Fibroblast of lung (primary cell): Measurements from ENCODE around the gene ASF1A. TPM values are rescaled to one million over a fixed set of nuclear protein-coding genes. Genes with fewer than 3 reads are reported as not detected.

Experiments
- DNase-seq, 2 donors: peaks; one replicate each; pipeline versions ENCODE4 v3.0.0 to v3.0.0-alpha.2; 2010; ENCODE audit warnings: low read depth in 2 of 2
- H2AFZ ChIP-seq: 2 replicates; pipeline ENCODE4 v1.5.1; 2012; ENCODE audit warnings: low read length, control low read depth, inconsistent platforms
- H3K27ac ChIP-seq: 2 replicates; pipeline ENCODE4 v1.5.1; 2011; ENCODE audit warnings: low read length, control low read depth; ENCODE audit not compliant: insufficient read depth
- H3K27me3 ChIP-seq: 2 replicates; pipeline ENCODE4 v1.5.1; 2011; ENCODE audit warnings: mild to moderate bottlenecking, low read length; ENCODE audit not compliant: control insufficient read depth, insufficient read depth
- H3K36me3 ChIP-seq: 2 replicates; pipeline ENCODE4 v1.5.1; 2011; ENCODE audit warnings: low read length; ENCODE audit not compliant: control insufficient read depth, insufficient read depth
- H3K4me1 ChIP-seq: 2 replicates; pipeline ENCODE4 v1.5.1; 2011; ENCODE audit warnings: low read length; ENCODE audit not compliant: control insufficient read depth, insufficient read depth; ENCODE audit errors: extremely low read depth
- H3K4me2 ChIP-seq: 2 replicates; pipeline ENCODE4 v1.5.1; 2011; ENCODE audit warnings: low read length, control low read depth; ENCODE audit not compliant: insufficient read depth; ENCODE audit errors: extremely low read depth
- H3K4me3 ChIP-seq, 4 experiments: fragments of 200-600 bp in 1 of 4; sonication (generic) in 1 of 4; replicated peaks in 1 of 4; 2 replicates each; pipeline ENCODE4 v1.5.1; 2011 to 2016; ENCODE audit warnings: low read length in 4 of 4, low read depth in 3 of 4, mild to moderate bottlenecking in 3 of 4, control low read depth in 2 of 4, inconsistent platforms in 1 of 4, mixed read lengths in 1 of 4; ENCODE audit not compliant: insufficient read depth in 1 of 4; ENCODE audit errors: control extremely low read depth in 1 of 4
- H3K79me2 ChIP-seq: 2 replicates; pipeline ENCODE4 v1.5.1; 2012; ENCODE audit warnings: mild to moderate bottlenecking, low read length, inconsistent platforms; ENCODE audit not compliant: control insufficient read depth, insufficient read depth
- H3K9ac ChIP-seq: 2 replicates; pipeline ENCODE4 v1.5.1; 2011; ENCODE audit warnings: mild to moderate bottlenecking, low read length, control low read depth; ENCODE audit not compliant: insufficient read depth
- H3K9me3 ChIP-seq: 2 replicates; pipeline ENCODE4 v1.5.1; 2012; ENCODE audit warnings: low read depth, low read length; ENCODE audit not compliant: control insufficient read depth, insufficient read depth
- H4K20me1 ChIP-seq: 2 replicates; pipeline ENCODE4 v1.5.1; 2011; ENCODE audit warnings: low read length; ENCODE audit not compliant: control insufficient read depth, insufficient read depth; ENCODE audit errors: extremely low read depth
- CTCF ChIP-seq, 2 donors: IDR thresholded peaks in 1 of 2; conservative IDR thresholded peaks in 1 of 2; 1 replicate in 1 of 2; 2 replicates in 1 of 2; pipeline ENCODE4 v1.5.1; 2011 to 2012; ENCODE audit warnings: low read length in 2 of 2, control low read depth in 1 of 2, inconsistent platforms in 1 of 2, low read depth in 1 of 2, mild to moderate bottlenecking in 1 of 2
- EZH2 ChIP-seq: IDR thresholded peaks from 2 replicates; pipeline ENCODE4 v1.5.1; 2012; ENCODE audit warnings: low read length, control low read depth, mild to moderate bottlenecking; ENCODE audit errors: missing control alignments
- polyA minus RNA-seq: library from RNA; depleted of rRNA, polyadenylated mRNA; stranded (reverse); fragments of >200 nt; gene quantifications from 2 replicates; pipeline ENCODE4 v1.2.3, GENCODE V29; 2011; ENCODE audit warnings: low replicate concordance
- polyA plus RNA-seq, 2 donors: library from polyadenylated mRNA; depleted of rRNA in 1 of 2; stranded (reverse) in 1 of 2; unstranded in 1 of 2; fragments of >200 nt; gene quantifications; 2 replicates each; pipeline ENCODE4 v1.2.1, GENCODE V29; 2011 to 2012; ENCODE audit warnings: missing spikeins in 1 of 2
- total RNA-seq: library from RNA; depleted of rRNA; stranded (reverse); fragments of >200 nt; gene quantifications from 2 replicates; pipeline ENCODE4 v1.2.1, GENCODE V29; 2014

ASF1A gene
- total RNA-seq (16.7 and 20.3 TPM in 2 replicates), polyA plus RNA-seq (16.5 and 21.4 TPM in 2 replicates), polyA minus RNA-seq (0.63 TPM in 1 of 2 replicates, not detected in the other)
- 11.4 and 18.3 TPM in 2 replicates for polyA plus RNA-seq (2012)

GRCh38 chr6:118893807-118894424, at the start of gene ASF1A:
Gene ASF1A, plus strand, starts transcription at chr6:118894152. Its CDS starts 262 bp downstream, at chr6:118894414.
- H3K4me2 ChIP-seq: peak within 1 kb of the TSS; percentile 80
- H3K27ac ChIP-seq: peak within 1 kb of the TSS; percentile 89
- no peaks in the 10 kb centered on the region for H4K20me1 ChIP-seq
- peak within 1 kb of the TSS; percentile 76 for H2AFZ ChIP-seq
- no peaks in the 10 kb centered on the region for H3K36me3 ChIP-seq
- H3K4me3 ChIP-seq: peak within 1 kb of the TSS; percentile 77 to 92 (median 89)
- H3K27me3 ChIP-seq: no peaks in the 10 kb centered on the region
- H3K4me1 ChIP-seq: peaks cover 2% of the 10 kb centered on the region
- no peaks in the 10 kb centered on the region for H3K9me3 ChIP-seq
- DNase-seq: peak; percentile 98 to 99
- TF ChIP-seq EZH2: no peak
- peak; percentile 48 to 61 for TF ChIP-seq CTCF (conservative IDR thresholded peaks at IDR 0.05 in 1 of 2, IDR thresholded peaks at IDR 0.05 in 1 of 2; ENCODE audit: low read depth in 1 of 2, low read length in 2 of 2)
- H3K79me2 ChIP-seq: peaks cover 36% of the 10 kb centered on the region
- H3K9ac ChIP-seq: peak within 1 kb of the TSS; percentile 91

- H3K27ac ChIP-seq: no peak overlapping the region
- no peaks in the 10 kb centered on the region for H3K79me2 ChIP-seq
- no peak overlapping the region for H3K4me3 ChIP-seq
- H3K36me3 ChIP-seq: no peaks in the 10 kb centered on the region
- no peak overlapping the region for H3K9ac ChIP-seq
- no peaks in the 10 kb centered on the region for H3K27me3 ChIP-seq
- H3K4me2 ChIP-seq: no peak overlapping the region
- TF ChIP-seq EZH2 (no peak), CTCF (conservative IDR thresholded peaks at IDR 0.05 in 1 of 2, IDR thresholded peaks at IDR 0.05 in 1 of 2; ENCODE audit: low read depth in 1 of 2, low read length in 2 of 2) (no peak)
- peak in 1 of 2 donors; percentile 6 for DNase-seq
- H3K4me1 ChIP-seq: no peaks in the 10 kb centered on the region
- no peaks in the 10 kb centered on the region for H3K9me3 ChIP-seq
- H2AFZ ChIP-seq: no peak overlapping the region
- no peaks in the 10 kb centered on the region for H4K20me1 ChIP-seq
Observed at GRCh38 chr6:118844915-118845314, 49.0 kb upstream of the ASF1A start.

GRCh38 chr6:118853408-118853807, 40.5 kb upstream of the ASF1A start:
- H2AFZ ChIP-seq: no peak overlapping the region
- H4K20me1 ChIP-seq: no peaks in the 10 kb centered on the region
- H3K79me2 ChIP-seq: no peaks in the 10 kb centered on the region
- H3K4me3 ChIP-seq: no peak overlapping the region
- DNase-seq: no peak
- H3K36me3 ChIP-seq: no peaks in the 10 kb centered on the region
- no peaks in the 10 kb centered on the region for H3K9me3 ChIP-seq
- H3K27ac ChIP-seq: no peak overlapping the region
- no peaks in the 10 kb centered on the region for H3K27me3 ChIP-seq
- no peaks in the 10 kb centered on the region for H3K4me1 ChIP-seq
- TF ChIP-seq EZH2 (no peak), CTCF (conservative IDR thresholded peaks at IDR 0.05 in 1 of 2, IDR thresholded peaks at IDR 0.05 in 1 of 2; ENCODE audit: low read depth in 1 of 2, low read length in 2 of 2) (no peak)
- H3K4me2 ChIP-seq: no peak overlapping the region
- no peak overlapping the region for H3K9ac ChIP-seq
